Left lobe of liver (tissue), 2 donors: ENCODE measurements around the gene LMBR1. TPM values are rescaled to one million over a fixed set of nuclear protein-coding genes. Genes with fewer than 3 reads are reported as not detected.
A peak's percentile ranks its signal among the peaks of the same experiment; 100 is the strongest.
"Not testable (repeated sequence)": the region's sequence is repeated elsewhere in the genome, so short reads cannot be mapped to it uniquely, and the experiment has no call there.

ENCODE experiments used
- ATAC-seq: fragments of 200-7000 bp; cut with Tn5 transposase; one replicate; pipeline ENCODE4 v1.9.1; 2020; ENCODE audit warnings: mild to moderate bottlenecking, moderate library complexity
- DNase-seq: peaks from one replicate; pipeline ENCODE4 v3.0.0-alpha.2; 2020; ENCODE audit warnings: low spot score
- total RNA-seq: library from RNA; stranded (reverse); gene quantifications from one replicate; pipeline ENCODE4 v1.2.1, GENCODE V29; 2021
- donor health status: DM: no; HTN: no; CAD: no; lungs with moderate emphysema.
- donor health status: DM: no; HTN: yes; CAD: no.

LMBR1 gene
- total RNA-seq, 1 donor from 2014 or later = 28.7 TPM

- DNase-seq (peak; percentile 7), ATAC-seq (peak; percentile 26)
Observed at GRCh38 chr7:156907656-156908055, 14.7 kb upstream of the LMBR1 start.

- ATAC-seq = no peak
- DNase-seq = peak; percentile 10
Observed at GRCh38 chr7:156906200-156906649, 13.2 kb upstream of the LMBR1 start.

- DNase-seq (no peak), ATAC-seq (no peak)
Observed at GRCh38 chr7:156903232-156903909, 10.4 kb upstream of the LMBR1 start.

GRCh38 chr7:156900093-156900492 lies 7.1 kb upstream of the LMBR1 start:
- ATAC-seq, DNase-seq: not testable (repeated sequence)

GRCh38 chr7:156898938-156899337 lies 6.0 kb upstream of the LMBR1 start:
- DNase-seq (no peak), ATAC-seq (no peak)

- DNase-seq (no peak), ATAC-seq (no peak)
Observed at GRCh38 chr7:156897673-156898072, 4.7 kb upstream of the LMBR1 start.

- DNase-seq = no peak
- ATAC-seq = no peak
Observed at GRCh38 chr7:156896388-156897022, 3.5 kb upstream of the LMBR1 start.

- no peak for ATAC-seq
- DNase-seq = no peak
Observed at GRCh38 chr7:156895024-156895780, 2.2 kb upstream of the LMBR1 start.

GRCh38 chr7:156892081-156892800 lies 742 bp downstream of the LMBR1 start:
- DNase-seq (peak; percentile 63), ATAC-seq (peak; percentile 49)

- DNase-seq (no peak), ATAC-seq (no peak)
Observed at GRCh38 chr7:156889746-156890145, 3.2 kb downstream of the LMBR1 start.

GRCh38 chr7:156889089-156889488 lies 3.9 kb downstream of the LMBR1 start:
- ATAC-seq (no peak), DNase-seq (no peak)

- ATAC-seq = no peak
- DNase-seq = no peak
Observed at GRCh38 chr7:156886020-156886795, 6.8 kb downstream of the LMBR1 start.

GRCh38 chr7:156881679-156882078 lies 11.3 kb downstream of the LMBR1 start:
- no peak for ATAC-seq
- no peak for DNase-seq

GRCh38 chr7:156875766-156876165 lies 17.2 kb downstream of the LMBR1 start:
- DNase-seq (no peak), ATAC-seq (no peak)

GRCh38 chr7:156868363-156868762 lies 24.6 kb downstream of the LMBR1 start:
- ATAC-seq, DNase-seq: not testable (repeated sequence)

- no peak for DNase-seq
- ATAC-seq = no peak
Observed at GRCh38 chr7:156865493-156865892, 27.5 kb downstream of the LMBR1 start.

GRCh38 chr7:156862022-156862421 lies 31.0 kb downstream of the LMBR1 start:
- not testable (repeated sequence) for ATAC-seq, DNase-seq

- no peak for ATAC-seq
- no peak for DNase-seq
Observed at GRCh38 chr7:156861212-156861611, 31.8 kb downstream of the LMBR1 start.

GRCh38 chr7:156860099-156860498 lies 32.9 kb downstream of the LMBR1 start:
- ATAC-seq, DNase-seq: not testable (repeated sequence)

GRCh38 chr7:156858523-156858922 lies 34.5 kb downstream of the LMBR1 start:
- DNase-seq = no peak
- no peak for ATAC-seq
